GM18909 (cell line): ENCODE data around the gene FAM131B.

Experiments
- ATAC-seq: cut with Tn5 transposase; IDR thresholded peaks from one replicate; pipeline ENCODE4 v1.9.1; 2021; ENCODE audit warnings: mild to moderate bottlenecking; ENCODE audit not compliant: unreplicated experiment, poor library complexity

FAM131B gene

GRCh38 chr7:143361552-143362130 lies 872 bp downstream of the FAM131B start:
- no peak for ATAC-seq

- no peak for ATAC-seq
Observed at GRCh38 chr7:143360788-143361551, 1.5 kb downstream of the FAM131B start.

- ATAC-seq, result no peak
Observed at GRCh38 chr7:143359771-143360353, 2.7 kb downstream of the FAM131B start.

GRCh38 chr7:143358626-143359025 lies 3.9 kb downstream of the FAM131B start:
- ATAC-seq, result no peak

GRCh38 chr7:143356414-143357050 lies 6.0 kb downstream of the FAM131B start:
- no peak for ATAC-seq

- ATAC-seq, result no peak
Observed at GRCh38 chr7:143355450-143356385, 6.8 kb downstream of the FAM131B start.

- no peak for ATAC-seq
Observed at GRCh38 chr7:143354965-143355364, 7.5 kb downstream of the FAM131B start.

GRCh38 chr7:143354376-143354775 lies 8.1 kb downstream of the FAM131B start:
- no peak for ATAC-seq

- ATAC-seq, result no peak
Observed at GRCh38 chr7:143352531-143353002, 9.9 kb downstream of the FAM131B start.

- no peak for ATAC-seq
Observed at GRCh38 chr7:143351574-143351973, 10.9 kb downstream of the FAM131B start.

- no peak for ATAC-seq
Observed at GRCh38 chr7:143351060-143351459, 11.5 kb downstream of the FAM131B start.

- no peak for ATAC-seq
Observed at GRCh38 chr7:143347950-143348349, 14.6 kb downstream of the FAM131B start.

GRCh38 chr7:143346018-143346417 lies 16.5 kb downstream of the FAM131B start:
- no peak for ATAC-seq

GRCh38 chr7:143345428-143345900 lies 17.0 kb downstream of the FAM131B start:
- ATAC-seq, result peak; percentile 80

- ATAC-seq, result no peak
Observed at GRCh38 chr7:143343596-143343995, 18.9 kb downstream of the FAM131B start.

GRCh38 chr7:143341842-143342241 lies 20.7 kb downstream of the FAM131B start:
- no peak for ATAC-seq

- no peak for ATAC-seq
Observed at GRCh38 chr7:143337216-143337615, 25.3 kb downstream of the FAM131B start.

- no peak for ATAC-seq
Observed at GRCh38 chr7:143334244-143334643, 28.3 kb downstream of the FAM131B start.

- ATAC-seq, result no peak
Observed at GRCh38 chr7:143331179-143331801, 31.2 kb downstream of the FAM131B start.
